HG02623 (cell line): ENCODE measurements around the gene TRIM58.

Experiments used
- ATAC-seq: cut with Tn5 transposase; IDR thresholded peaks from one replicate; pipeline ENCODE4 v1.9.1; 2021; ENCODE audit warnings: moderate library complexity; ENCODE audit not compliant: unreplicated experiment

Gene TRIM58

DNA sequence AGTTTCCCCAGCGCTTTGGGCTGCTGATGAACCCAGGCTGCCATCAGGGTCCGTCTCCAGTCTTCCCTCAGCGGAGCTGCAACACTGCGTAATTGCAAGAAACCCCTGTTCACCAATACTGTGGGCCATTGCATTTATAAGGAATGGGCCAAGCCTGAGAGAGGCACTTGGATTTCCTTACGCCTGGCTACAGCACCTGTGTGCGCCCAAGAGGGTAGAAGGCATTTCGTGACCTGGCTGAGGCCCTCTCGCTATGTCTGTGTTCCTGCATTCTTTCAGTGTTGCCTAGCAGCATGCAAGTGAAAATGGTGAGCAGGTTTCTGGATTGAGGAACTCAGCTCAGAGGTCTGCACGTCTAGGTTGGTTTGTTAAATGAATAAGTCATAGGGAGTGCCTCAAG is 26.4 kb downstream of the TRIM58 start:
- ATAC-seq: no peak

DNA sequence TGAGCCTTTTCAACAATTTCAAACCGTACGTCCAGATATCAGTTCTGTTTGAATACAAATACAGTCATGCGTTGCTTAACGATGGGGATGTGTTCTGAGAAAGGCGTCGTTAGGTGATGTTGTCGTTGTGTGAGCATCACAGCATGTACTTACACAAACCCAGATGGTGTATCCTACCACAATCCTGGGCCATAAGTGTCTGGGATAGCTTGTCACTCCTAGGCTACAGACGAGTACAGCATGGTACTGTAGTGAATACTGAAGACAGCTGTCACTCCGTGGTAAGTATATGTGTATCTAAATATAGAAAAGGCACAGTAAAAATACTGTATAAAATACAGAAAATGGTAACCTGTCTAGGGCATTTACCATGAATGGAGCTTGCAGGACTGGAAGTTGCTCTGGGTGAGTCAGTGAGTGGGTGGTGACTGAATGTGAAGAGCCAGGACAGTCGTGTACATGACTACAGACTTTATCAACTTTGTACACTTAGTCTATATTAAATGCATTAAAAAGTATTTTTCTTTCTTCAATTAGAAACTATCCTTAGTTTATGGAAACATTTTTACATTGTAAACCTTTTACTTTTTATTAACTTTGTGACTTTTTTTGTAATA is 27.9 kb downstream of the TRIM58 start:
- ATAC-seq: no peak

DNA sequence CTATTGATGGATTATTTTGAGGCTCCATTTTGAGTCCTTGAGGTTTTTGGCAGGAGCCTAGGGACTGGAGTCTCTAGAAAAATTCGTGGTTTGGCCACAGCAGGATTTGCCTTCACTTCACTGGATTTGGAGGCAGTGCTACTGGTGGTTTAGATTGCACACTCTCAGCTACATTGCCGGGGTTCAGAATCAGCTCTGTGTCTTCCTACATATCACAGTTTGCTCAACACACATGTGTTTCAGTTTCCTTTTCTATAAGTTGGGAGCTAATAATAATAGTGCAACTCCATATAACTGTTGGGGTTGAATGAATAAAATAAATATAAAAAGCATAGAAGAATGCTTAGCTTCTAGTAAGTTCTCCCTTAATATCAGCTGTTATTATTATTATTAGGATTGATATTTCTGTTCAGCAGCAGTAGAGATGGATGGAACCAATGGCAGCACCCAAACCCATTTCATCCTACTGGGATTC is 38.2 kb downstream of the TRIM58 start, which contains the start of gene OR2W3:
Gene OR2W3, plus strand, starts transcription at position 425 of the 475 bp plus-strand sequence. Its CDS starts 0 bp downstream, at position 425.
- no peak for ATAC-seq

DNA sequence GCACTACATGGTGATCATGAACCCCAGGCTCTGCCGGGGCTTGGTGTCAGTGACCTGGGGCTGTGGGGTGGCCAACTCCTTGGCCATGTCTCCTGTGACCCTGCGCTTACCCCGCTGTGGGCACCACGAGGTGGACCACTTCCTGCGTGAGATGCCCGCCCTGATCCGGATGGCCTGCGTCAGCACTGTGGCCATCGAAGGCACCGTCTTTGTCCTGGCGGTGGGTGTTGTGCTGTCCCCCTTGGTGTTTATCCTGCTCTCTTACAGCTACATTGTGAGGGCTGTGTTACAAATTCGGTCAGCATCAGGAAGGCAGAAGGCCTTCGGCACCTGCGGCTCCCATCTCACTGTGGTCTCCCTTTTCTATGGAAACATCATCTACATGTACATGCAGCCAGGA is 39.0 kb downstream of the TRIM58 start:
- ATAC-seq: no peak

DNA sequence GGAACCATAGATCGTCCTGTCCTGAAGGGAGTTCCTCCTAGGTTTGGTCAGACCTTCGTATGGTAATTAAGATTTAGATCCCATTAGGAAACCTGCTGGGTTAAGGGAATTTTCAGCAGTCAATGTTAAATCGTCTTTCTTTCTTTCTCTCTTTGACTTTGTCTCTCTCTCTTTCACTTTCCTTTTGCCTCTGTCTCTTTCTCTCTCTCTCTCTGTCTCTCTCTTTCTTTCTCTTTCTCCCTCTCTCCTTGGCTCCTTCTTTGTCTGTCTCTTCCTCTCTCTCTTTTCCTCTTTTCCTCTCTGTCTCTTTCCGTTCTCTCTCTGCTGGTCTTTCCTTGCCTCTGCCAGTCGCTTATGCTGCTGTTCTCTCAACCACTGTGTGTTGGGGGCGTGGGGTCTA is 47.1 kb downstream of the TRIM58 start:
- no peak for ATAC-seq

DNA sequence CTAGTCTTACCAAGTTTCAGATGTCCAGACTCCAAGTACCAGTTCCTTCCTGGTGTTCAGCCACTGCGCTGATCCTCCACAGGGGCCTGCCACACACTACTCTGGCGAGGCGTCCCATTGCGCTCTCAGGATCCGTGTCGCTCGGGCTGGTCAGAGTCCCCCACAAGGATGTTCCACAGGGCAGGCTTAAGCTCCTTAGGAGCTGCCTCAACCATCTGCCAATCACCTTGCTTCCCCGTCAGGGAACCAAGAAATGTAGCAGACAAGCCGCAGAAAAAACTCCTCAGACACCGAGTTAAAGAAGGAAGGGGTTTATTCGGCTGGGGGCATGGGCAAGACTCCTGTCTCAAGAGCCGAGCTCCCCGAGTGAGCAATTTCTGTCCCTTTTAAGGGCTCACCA is 48.2 kb downstream of the TRIM58 start:
- no peak for ATAC-seq

DNA sequence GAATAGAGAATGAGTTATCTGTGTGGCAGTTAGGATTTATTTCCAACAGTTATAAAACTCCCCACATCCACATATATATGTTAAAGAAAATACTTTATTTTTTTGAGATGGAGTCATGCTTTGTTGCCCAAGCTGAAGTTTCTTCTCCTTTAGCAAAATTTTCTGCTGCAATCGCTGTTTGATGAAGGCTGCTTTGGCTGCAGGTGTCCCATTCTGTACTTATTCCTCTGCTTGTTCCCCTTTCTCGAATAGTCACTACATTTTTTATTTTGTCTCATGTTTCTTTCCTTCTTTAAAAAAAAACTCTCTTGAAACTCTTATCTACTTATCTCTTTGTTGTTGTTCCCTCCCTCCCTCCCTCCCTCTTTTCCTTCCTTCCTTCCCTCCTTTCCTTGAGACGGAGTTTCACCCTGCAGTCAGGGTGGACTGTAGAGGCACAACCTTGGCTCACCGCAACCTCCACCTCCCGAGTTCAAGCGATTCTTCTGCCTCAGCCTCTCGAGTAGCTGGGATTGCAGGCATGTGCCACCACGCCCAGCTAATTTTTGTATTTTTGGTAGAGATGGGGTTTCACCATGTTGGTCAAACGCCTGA is 49.0 kb downstream of the TRIM58 start:
- no peak for ATAC-seq

DNA sequence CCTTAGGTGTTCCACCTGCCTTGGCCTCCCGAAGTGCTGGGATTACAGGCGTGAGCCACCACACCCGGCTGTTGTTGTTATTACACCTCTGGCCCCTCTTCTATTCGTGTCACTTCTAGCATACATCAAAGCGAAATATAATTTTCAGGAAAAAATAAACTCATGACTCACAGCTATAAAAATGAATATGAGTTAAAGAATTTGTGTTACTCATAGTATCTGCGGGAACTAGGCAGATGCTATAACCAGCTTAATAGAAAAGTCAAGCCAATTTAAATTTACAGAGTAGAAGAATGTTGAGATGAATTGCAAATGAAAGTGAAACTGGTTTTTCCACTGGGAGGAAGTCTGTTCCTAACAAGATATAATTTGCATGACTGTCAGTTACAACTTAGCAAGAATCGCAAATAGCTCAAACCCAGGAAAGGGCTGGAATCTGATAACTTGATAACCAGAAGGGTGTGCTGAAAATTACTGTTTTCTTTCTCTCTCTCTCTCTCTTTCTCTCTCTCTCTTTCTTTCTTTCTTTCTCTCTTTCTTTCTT is 49.6 kb downstream of the TRIM58 start:
- ATAC-seq: no peak

DNA sequence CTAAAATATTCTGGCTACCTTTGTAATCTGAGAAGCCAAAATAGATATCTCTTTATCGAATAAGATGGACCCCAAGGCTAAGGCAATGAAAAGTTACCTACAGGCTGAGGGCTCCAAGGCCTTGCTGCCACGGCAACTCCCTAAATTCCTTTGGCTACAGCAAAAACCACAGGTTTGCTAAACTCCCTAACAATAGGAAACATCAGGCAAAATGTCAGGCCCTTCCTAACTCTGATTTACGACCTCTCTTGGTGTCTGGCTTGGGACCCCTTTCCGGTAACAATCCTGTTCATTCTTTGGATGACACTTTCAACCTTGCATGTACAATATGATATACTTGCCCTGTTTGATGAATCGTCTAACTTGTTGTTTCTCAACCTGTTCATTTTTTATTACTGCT is 51.8 kb downstream of the TRIM58 start:
- no peak for ATAC-seq

DNA sequence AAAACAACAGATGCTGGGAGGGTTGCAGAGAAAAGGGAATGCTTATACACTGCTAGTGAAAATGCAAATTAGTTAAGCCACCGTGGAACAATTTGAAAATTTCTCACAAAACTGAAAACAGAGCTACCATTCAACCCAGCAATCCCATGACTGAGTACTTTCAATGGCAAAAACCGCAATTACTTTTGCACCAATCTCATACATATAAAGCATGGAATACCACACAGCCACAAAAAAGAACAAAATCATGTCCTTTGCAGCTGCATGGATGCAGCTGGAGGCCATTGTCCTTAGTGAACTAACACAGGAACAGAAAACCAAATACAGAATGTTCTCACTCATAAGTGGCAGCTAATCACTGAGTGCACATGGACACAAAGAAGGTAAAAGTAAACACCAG is 56.8 kb downstream of the TRIM58 start:
- ATAC-seq: no peak

DNA sequence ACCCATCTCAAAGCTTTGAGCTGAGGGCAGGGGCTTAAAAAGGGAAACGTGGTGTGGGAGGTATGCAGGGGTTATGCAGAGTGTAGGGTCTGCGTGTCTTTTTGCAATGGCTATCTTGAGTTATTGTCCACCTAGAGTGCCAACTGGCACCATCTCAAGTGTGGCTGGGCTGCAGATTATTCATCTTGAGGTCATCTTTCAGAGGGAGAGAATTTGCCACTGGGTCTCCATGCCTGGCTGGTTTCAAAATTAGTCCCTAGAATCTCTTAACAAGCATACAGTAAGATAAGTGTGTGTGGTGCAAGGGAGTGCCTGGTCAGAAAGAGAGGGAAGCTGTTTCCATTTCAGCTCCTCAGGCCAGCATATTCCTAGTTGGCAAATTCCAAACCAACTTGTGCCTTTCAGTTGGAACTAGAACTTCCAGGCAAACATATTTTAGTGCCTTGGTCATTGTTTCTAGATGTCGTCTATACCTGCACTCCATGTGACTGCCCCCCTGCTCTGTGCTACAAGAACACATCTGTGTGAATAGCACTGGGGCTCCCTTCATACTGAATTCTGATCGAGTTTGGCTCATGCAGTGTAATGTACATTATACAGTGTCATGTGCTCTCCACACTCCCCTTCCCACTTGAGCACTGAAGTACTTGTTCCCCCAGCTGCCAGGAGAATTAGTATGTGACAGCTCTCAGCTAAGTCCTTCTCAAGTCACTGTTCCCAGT is 58.1 kb downstream of the TRIM58 start:
- no peak for ATAC-seq

DNA sequence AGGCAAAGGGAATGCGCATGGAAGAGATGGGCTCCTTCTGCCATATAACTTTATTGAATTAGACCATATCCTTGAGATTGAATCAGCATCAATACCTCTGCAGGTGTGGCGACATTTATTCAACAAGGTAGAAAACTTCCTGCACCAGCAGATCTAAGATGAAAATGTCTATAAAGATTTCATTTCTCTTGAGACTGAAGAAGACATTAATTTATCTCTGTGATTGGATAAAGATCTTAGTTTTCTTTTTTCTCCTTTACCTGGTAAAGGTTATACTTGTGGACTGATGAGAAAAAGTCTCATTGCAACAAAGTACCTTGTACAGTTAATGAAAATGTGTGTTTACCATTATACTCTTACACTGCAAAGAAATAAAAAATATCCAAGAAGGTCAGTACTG is 63.0 kb downstream of the TRIM58 start, which contains the start of gene OR2T8:
Gene OR2T8, plus strand, starts transcription at position 301 of the 400 bp plus-strand sequence. CDS start 766 bp downstream, outside the sequence.
- no peak for ATAC-seq

DNA sequence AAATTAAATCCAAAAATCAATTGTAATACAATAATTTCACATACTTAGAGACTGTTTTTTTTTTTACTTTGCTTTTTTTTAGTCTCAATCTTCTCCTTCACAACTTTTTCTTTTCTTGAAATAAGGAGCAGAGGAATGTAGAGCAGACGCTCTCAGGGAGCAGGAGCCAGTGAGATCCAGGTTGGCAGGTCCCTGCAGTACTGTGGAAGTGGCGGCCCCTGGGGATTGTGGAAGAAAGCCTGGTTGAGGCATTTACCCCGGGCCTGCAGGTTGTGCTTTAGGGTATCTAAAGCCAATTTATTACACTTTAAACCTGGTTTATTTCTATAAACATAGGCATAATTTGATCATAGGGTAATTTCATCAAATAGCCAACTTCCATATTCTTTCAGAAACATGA is 67.0 kb downstream of the TRIM58 start:
- ATAC-seq: no peak

DNA sequence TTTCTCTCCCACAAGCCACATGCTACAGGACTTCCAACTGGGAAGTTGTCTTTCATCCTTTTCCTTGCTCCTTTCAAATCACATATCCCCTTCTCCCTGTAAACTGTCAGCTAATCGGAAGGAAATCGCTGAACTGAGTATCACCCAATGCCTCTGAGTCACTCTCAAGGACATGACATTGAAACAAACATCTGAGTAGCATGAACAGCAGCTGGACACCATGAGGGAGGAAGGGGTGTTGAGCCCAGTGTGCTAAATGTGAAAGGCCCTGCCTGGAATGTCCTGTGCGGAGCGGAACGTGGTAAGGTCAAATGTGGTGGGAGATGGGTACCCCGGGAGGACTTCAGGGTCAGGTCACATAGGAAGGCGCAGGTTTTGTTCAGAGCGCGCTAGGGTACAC is 67.9 kb downstream of the TRIM58 start, which contains the start of gene OR2AJ1:
Gene OR2AJ1, plus strand, starts transcription at position 22 of the 400 bp plus-strand sequence. CDS start 8,880 bp downstream, outside the sequence.
- ATAC-seq: no peak
